IMR-90 (cell line): ENCODE measurements around the gene SYTL3.

Experiments used
- MAZ ChIP-seq: IDR thresholded peaks from 2 replicates; pipeline ENCODE4 v1.6.1; 2012; ENCODE audit warnings: low read depth, mild to moderate bottlenecking, low read length, improper control_type of control experiment, moderate library complexity, borderline replicate concordance
- TF ChIP-seq, protein P1 (sequence below): conservative IDR thresholded peaks from 2 replicates; pipeline ENCODE4 v1.5.1; 2012; ENCODE audit warnings: mild to moderate bottlenecking, low read depth, low read length, improper control_type of control experiment

DNA sequence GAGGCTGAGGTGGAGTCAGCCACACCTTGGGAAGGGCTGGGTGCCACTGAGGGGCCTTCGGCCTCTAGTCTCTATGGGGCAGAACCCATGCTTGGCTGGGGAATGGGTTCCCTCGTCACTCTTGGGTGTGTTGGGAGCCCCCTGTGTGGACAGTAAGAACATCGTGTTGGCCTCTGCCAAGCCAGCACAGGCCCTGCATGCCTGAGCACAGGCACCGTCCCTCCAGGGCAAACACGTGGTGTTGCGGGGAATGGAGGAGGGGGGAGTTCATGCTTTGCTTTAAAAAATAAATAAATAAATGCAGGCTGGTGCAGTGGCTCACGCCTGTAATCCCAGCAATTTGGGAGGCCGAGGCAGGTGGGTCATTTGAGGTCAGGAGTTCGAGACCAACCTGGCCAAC, 106.3 kb downstream of the SYTL3 start:
- TF ChIP-seq MAZ = no peak
- TF ChIP-seq, protein P1, sequence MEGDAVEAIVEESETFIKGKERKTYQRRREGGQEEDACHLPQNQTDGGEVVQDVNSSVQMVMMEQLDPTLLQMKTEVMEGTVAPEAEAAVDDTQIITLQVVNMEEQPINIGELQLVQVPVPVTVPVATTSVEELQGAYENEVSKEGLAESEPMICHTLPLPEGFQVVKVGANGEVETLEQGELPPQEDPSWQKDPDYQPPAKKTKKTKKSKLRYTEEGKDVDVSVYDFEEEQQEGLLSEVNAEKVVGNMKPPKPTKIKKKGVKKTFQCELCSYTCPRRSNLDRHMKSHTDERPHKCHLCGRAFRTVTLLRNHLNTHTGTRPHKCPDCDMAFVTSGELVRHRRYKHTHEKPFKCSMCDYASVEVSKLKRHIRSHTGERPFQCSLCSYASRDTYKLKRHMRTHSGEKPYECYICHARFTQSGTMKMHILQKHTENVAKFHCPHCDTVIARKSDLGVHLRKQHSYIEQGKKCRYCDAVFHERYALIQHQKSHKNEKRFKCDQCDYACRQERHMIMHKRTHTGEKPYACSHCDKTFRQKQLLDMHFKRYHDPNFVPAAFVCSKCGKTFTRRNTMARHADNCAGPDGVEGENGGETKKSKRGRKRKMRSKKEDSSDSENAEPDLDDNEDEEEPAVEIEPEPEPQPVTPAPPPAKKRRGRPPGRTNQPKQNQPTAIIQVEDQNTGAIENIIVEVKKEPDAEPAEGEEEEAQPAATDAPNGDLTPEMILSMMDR = no peak
